Fibroblast of gingiva (primary cell): ENCODE measurements around the gene LRRC53.

Source experiments
- DNase-seq: peaks from one replicate; pipeline ENCODE4 v3.0.0-alpha.2; 2011; ENCODE audit warnings: low read depth

The LRRC53 gene

DNA sequence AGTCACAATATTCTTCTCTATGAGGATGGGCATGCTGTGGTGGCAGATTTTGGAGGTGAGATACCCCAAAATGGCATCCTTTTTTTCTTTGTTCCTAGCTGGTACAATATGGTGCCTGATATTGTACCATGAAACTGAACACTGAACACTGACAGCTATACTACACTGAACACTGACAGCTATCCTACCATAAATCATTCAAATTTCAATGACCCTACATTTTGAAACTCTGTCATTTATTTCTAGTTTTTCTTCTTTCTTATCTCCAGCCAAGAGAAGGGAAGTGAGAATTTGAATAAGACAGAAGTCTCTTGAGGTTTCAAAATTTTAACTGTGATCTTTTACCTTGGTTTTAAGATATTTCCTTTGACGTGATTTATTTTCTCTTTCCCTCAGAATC lies 76.3 kb downstream of the LRRC53 start:
- DNase-seq = no peak

DNA sequence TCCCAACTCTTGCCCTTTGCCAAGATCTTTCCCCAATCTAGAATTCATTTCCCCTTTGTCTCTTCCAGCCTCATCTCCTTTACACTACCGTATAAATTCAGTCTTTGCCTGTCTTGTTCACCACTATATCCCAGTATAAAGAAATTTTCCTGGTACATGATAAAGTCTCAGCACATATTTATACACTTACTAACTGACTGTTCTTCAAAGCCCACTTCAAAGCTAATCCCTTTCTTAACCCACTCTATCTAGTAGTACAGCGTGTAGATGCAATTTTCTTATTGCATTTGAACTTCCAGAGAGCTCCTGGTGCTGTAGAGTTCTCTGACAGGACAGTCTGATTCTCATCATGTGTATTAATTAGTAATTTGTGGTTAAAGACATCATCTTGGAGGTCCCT lies 78.1 kb downstream of the LRRC53 start:
- DNase-seq = no peak

DNA sequence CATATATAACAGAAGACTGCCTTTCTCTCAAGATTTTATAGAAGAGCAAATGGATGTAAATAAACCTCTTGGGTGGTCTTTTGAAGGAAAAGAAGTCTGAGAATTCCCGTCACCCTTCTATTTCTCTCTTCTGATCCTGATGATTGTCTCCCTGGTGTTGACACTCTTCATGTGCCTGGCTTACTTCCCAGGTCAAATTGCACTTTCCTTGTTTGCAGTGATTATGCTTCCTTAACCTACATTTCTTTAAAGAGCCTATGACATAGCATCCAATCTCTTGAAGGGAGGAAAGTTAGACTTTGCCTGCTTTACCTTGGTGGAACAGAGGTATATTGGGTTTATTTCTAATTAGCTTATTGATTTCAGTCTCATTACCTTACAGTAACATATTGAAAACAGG lies 80.1 kb downstream of the LRRC53 start:
- no peak for DNase-seq

DNA sequence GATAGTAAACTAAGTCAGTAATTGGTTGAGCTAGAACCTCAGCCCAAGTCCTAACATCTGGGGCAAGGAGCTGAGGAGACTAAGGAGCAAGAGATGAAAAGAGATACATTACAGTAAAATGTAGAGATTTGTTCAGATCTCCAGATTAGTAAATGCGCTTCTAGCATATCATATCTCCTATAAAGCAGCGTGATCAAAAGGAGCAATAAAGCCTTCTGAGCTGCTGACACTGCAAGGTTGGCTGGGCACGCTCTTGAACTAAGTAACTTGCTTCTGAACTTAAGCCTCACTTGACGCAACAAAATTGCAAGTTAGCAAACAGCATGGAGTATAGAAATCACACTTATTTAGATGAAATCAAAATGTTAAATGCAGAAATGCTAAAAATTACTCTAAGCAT lies 80.9 kb downstream of the LRRC53 start:
- DNase-seq = no peak

DNA sequence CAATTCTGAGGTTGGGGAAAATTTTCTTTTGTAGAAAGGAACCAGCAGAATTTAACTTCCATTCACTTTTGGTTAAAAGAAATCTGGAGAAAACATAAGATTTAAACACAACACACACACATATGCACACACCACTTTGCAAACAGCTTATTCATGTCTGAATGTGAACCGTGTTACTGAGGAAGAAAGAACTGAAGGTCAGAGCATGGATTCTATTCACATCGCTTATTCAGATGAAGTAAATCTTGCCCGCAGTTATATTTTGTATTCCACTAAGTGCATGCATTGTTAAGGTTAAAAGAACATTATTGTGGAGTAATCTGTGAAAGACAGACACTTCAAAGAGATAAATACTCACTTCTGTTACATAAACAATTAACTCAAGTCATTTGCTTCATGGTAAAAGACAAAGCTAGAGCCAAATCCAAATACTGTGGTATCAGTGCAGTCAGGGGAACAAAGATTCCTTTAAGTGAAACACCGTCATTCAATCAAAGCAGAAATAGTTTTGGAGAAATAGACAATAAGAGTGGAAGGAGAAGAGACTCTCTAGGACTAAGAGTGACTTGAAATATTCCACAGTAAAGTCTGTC lies 82.0 kb downstream of the LRRC53 start:
- no peak for DNase-seq

DNA sequence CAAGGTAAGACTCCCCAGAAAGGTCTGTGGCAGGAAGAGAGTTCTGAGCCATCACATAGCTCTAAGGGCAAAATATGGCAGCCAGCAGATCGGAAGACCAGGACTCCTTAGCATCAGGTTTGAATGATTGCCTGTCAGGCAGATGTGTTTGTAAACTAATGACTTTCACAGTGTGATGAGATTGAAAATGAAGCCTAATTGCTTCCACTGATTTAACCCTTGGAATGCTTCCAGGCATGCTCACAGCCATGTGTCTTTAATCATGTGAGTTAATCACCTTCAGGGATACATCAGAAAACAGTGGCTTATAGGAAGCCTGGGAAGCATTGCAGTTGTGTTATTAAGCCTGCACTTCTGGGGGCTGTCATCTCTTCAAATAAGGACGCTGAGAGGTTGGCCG lies 82.8 kb downstream of the LRRC53 start:
- no peak for DNase-seq

DNA sequence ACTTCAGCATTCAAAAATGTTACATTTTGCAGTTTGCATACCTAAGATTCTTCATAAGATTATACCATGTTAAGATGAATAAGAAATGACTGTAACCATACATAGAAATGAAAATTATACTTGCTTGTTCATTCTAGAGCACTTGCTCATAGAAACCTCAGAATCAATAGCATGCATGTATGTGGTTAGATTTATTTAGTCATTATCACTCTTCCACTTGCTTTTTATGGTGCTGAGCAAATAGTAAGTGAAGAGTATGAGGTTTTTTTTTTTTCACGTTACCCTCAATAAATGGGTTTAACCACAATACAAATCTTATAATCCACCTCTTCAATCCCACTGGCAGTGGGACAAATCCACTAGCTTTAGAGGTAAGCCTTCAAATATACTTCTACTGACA lies 84.7 kb downstream of the LRRC53 start:
- DNase-seq = no peak

DNA sequence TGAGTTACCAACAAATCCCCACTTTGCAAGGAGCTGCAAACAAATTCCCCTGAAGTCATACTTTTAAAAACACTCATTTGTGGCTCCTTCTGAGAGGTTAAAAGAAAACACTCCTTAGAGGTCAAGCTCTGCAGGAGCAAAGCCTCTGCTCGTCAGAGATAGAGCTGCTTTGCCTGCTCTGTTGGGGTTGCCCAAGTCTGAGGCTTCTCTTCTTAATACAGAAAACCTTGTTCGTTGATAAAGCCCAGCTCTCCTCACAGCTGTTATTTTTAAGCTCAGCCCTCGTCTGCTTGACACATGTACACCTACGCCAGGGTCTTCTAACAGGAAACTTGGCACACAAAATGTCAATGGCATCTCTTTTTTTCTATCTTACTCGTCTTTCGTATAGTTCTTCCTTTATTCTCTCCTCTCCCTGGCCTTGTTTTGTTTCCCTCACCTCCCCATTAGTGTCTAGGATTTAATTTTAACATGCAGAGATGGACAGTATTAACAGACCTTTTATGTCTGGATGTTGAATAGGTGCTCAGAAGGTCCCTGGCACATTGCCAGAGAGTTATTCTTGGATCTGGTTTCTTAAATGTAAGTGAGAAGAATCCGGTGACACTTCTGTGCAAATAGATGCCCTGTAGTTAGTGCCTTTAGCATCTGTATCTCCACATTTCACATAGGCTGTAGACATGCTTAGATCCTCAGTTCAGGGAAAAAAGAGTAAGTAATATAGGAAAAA lies 86.0 kb downstream of the LRRC53 start:
- no peak for DNase-seq

DNA sequence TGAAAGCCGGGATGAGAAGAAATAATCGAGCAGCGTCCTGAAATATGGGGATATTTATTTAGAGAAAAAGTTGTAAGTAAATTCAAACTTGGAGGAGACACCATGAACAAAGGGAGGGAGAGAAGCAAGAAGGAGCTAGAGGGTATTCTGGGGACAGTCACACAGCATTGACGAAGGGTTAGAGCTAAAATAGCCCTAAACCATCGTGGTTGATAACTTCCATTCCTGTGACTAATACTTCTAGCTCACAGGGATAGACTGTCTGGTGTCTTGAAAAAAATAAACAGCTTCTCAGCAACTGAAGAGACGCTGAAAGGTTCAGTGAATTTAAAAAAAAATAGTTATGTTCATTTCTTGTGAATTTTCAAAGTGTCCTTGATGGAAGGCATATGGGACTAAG lies 86.7 kb downstream of the LRRC53 start:
- DNase-seq = no peak

DNA sequence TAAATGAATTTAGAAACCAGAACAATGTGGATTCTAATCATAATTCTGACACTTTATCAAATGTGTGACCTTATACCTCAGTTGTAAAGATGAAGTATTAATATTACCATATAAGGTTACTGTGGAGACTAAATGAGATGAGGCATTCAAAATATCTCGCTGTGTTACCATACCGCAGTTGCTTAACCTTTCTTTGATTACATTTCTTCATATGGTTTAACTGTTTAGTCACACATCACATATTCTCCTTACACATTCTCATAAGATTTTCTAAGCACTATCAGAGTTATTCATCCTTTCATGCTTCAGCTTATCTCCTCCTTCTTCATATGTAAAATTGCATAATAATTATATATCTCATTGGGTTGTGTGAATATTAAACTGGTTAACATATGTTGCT lies 88.9 kb downstream of the LRRC53 start:
- no peak for DNase-seq

DNA sequence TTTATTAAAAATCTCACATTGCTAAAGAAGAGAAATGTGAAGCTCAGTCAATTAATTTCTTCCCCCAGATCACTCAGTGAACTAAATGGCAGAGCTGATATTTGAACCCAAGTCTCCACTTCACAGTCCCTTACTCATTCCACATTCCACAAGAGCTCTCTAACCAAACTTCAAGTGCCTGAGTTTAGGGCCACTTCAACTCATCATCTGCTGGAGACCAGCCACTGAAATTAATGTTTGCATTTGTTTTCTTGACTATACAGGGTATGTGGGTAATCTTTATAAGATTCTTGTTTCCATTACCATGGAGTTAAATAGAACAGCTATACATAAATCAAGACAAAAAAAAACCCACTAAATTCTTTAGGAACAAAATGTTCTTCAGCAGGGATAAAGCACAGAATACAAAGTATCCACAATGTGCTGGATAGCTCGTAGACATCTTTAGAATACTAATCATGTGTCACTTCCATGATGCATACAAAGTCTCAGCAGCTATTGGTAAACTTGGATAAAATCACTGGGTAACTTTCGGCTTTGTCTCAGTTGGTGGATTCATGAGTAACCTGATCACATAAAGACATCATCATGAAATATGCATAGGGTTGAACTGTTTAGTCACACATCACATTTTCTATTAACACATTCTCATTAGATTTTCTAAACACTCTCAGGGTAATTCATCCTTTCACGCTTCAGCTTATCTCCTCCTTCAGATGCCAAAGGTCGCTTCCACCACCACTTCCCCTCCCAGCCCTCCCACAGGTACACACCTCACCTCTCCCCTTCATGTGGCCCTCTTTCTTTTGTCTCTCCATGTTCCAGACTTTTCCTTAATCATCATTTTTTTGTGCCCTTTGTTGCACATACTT lies 89.8 kb downstream of the LRRC53 start:
- no peak for DNase-seq

DNA sequence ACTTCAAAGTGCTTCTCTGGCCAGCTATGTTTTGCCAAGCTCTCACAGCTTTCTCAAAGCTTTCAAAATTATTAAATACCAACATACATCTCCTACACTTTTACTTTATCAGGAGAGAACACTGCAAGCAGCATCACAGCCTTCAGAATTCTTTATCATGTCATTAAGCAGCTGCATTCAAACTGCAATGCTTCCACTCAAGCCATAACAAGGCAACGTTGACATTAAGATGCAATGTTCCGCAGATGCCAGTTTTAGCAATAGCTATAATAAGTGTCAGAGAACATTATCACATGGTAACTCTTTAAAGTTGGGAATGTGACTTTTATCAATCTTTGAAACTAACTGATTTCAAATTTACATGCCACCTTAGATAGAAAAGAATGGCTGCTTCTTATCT lies 91.9 kb downstream of the LRRC53 start:
- DNase-seq = no peak
